GM12872 (cell line): Measurements from ENCODE around the gene JAKMIP2.

Experiments used
- TF ChIP-seq, protein P1 (sequence below): IDR thresholded peaks from 3 replicates; pipeline ENCODE4 v1.5.1; 2011; ENCODE audit warnings: low read depth, mild to moderate bottlenecking, low read length, moderate library complexity; ENCODE audit not compliant: insufficient read depth

Gene JAKMIP2

DNA sequence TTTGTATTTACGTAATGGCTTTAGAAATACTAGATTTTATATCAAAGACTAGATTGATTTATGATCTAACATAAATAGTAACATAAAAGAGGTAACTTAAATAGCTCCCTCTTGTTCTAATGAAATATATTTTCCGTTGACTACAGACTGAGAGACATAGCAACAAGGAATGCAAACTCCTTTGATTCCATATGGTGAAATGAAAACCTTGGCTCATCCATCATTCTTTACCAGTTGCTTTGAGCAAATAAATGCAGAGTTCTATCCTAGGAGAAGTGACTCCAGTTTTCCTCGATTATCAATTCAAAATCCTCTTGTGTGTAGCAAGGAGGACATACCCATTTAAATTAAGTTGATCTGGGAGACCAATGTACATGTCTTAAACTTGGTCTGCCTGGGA lies 18.0 kb upstream of the JAKMIP2 start:
- TF ChIP-seq, protein P1, sequence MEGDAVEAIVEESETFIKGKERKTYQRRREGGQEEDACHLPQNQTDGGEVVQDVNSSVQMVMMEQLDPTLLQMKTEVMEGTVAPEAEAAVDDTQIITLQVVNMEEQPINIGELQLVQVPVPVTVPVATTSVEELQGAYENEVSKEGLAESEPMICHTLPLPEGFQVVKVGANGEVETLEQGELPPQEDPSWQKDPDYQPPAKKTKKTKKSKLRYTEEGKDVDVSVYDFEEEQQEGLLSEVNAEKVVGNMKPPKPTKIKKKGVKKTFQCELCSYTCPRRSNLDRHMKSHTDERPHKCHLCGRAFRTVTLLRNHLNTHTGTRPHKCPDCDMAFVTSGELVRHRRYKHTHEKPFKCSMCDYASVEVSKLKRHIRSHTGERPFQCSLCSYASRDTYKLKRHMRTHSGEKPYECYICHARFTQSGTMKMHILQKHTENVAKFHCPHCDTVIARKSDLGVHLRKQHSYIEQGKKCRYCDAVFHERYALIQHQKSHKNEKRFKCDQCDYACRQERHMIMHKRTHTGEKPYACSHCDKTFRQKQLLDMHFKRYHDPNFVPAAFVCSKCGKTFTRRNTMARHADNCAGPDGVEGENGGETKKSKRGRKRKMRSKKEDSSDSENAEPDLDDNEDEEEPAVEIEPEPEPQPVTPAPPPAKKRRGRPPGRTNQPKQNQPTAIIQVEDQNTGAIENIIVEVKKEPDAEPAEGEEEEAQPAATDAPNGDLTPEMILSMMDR: no peak

GRCh38 chr5:147796556-147797308 lies 14.2 kb upstream of the JAKMIP2 start:
- TF ChIP-seq, protein P1: no peak

GRCh38 chr5:147791181-147791580 lies 8.7 kb upstream of the JAKMIP2 start:
- TF ChIP-seq, protein P1: no peak

DNA sequence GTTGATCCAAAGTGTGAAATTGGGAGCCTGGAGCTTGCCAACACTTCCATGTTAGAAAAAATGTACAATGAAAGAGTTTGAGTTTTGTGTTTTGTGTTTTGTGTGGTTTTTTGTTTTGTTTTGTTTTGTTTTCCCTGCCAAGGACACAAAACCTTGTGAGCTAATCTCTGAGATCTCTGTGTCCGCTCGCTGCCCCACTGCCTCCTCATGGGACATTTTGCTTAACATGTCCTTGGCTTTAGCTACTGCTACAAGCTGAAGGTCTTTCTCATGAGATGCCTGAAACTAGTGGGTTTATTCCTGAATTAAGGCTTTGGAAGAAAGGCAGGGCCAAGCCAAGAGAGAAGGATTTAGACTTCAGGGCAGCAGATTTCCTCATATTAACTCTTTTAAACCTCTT lies 7.3 kb upstream of the JAKMIP2 start:
- TF ChIP-seq, protein P1: no peak

DNA sequence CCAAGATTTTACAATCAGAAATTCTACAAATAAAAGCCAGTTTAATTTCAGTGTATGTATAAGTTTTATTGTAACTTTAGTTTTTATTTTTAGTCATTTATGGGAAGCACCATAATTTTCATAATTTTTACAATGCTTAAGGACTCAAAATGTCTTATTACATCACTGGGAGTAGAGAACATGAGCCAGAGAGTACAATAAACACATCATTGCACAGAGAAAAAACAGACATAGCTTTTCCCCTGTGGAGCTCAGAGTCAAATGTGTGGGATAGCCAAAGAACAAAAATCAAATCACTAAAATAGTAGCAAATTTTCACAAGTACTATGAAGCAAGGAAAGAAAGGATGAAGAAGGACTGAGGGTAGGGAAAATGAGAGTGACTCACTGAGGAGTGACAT lies 5.5 kb upstream of the JAKMIP2 start:
- TF ChIP-seq, protein P1: no peak

DNA sequence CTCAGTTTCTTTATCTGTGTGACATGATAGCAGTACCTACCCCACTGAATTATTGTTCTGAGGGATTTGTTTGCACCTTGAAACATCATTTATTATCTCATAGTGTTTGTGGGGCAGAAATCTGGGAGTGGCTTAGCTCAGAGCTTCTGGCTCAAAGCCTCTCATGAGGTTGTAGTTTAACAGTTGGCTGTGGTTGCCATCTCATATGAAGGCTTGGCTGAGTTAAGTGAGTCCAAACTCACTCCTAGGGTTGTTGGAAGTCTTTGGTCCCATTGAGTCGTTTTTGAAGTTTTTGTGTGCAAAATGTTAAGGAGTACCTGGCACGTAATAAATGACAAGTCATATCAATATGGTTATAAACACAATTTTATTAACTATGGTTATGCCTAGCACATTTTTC lies 3.6 kb upstream of the JAKMIP2 start:
- TF ChIP-seq, protein P1: no peak

DNA sequence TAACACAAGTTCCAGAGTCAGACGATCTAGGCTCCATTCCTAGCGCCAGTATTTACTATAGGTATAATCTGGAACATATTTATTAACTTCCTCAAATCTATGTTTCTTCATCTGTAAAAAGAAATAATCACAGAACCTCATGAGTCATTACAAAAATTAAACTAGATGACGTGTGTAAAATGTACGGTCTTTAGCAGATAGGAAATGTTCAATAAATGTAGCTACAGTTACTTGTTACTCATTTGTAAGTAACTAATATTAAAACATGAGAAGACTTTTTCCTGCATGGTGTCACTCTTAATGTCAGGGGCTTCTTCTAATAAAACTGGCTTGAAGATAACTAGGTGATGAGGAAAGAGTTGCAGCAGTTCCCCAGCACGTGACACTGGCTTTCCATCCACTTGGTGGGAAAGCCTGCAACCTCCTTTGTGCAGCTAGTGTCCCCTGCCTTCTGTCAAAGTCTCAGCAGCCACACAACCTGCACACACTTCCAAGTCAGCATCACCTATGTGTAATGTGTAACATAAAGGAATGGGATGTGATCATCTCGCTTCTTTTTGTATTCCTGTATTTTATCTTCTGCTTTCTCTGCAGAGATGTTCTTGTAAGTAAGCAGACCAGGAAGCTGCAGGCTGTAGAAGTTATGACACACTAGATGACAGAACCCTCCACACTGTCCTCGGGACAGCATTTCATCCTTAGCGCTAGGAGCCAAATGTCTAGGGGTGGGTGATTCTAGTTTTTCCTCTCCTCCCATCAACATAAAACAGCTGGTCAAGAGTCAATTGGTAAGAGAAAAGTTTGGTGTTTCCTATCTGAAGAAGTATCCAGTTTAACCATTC lies 1.8 kb upstream of the JAKMIP2 start:
- TF ChIP-seq, protein P1: no peak
